ENCODE results near the gene DLG5.
A peak's percentile ranks its signal among the peaks of the same experiment; 100 is the strongest.
"Not testable (repeated sequence)": the region's sequence is repeated elsewhere in the genome, so short reads cannot be mapped to it uniquely, and the experiment has no call there.

Gene DLG5

GRCh38 chr10:77768039-77768438 is 158.5 kb downstream of the DLG5 start:
- no peak for DNase-seq (ENCODE audit: low spot score)

GRCh38 chr10:77763453-77764430 is 162.8 kb downstream of the DLG5 start:
- DNase-seq (ENCODE audit: low spot score), result no peak

DNA sequence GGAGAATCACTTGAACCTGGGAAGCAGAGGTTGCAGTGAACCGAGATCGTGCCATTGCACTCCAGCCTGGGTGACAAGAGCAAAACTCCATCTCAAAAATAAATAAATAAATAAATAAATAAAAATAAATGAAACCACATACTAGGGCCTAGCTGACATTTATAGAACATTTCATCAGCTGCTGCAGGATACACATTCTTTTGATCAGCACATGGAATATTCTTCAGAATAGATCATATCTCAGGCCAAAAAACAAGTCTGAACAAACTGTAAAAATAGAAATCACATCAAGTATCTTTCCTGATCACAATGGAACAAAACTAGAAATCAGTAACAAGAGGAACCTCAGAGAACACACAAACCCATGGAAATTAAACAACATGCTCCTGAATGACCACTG is 168.1 kb downstream of the DLG5 start:
- not testable (repeated sequence) for DNase-seq (ENCODE audit: low spot score)

DNA sequence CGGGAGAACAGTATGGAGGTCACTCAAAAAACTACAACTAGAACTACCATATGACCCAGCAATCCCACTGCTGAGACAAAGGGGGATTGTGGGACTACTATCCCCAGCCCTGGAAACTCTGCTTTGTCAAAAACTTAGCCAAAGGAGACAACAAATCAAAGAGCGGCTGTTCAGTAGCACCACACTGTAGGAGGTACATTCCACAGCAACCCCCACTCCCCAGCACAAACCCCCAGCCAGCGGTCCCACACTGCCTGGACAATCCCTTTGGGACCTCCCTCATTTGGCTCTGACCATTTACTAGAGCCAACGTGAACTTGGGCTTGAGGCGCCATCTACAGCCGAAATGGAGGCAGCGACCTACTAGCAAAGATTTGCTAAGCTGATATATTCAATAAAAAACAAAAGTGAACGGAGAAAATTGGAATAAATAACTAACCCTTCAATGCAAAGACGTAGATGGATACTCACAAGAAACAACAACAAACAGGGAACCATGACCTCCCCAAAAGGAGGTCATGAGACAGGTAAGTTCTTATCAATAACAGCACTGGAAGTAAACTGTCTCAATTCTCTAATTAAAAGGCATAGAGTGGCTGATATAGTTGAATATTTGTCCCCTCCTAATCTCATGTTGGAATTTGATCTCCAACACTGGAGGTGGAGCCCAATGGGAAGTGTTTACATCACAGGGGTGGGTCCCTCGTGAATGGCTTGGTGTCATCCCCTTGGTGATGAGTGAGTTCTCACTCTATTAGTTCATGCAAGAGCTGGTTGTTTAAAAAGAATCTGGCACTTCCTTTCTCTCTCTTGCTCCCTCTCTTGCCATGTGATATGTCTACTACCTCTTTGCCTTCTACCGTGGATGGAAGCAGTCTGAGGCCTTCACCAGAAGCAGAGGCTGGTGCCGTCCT is 170.0 kb downstream of the DLG5 start:
- peak; percentile 39 for DNase-seq (ENCODE audit: low spot score)

- no peak for DNase-seq (ENCODE audit: low spot score)
These were observed 180.4 kb downstream of the DLG5 start for GRCh38 chr10:77746047-77746707.

DNA sequence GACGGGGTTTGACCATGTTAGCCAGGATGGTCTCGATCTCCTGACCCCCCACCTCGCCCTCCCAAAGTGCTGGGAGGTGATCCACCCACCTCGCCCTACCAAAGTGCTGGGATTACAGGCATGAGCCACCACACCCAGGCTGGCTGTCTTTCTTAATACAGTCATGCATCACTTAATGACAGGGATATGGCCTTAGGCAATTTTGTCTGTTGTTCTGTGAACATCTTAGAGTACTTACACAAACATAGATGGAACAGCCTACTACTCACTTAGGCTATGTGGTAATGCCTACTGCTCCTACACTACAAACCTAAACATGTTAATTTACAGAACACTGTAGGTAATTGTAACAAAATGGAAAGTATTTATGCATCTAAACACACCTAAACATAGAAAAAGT is 182.3 kb downstream of the DLG5 start:
- DNase-seq (ENCODE audit: low spot score), result no peak

DNA sequence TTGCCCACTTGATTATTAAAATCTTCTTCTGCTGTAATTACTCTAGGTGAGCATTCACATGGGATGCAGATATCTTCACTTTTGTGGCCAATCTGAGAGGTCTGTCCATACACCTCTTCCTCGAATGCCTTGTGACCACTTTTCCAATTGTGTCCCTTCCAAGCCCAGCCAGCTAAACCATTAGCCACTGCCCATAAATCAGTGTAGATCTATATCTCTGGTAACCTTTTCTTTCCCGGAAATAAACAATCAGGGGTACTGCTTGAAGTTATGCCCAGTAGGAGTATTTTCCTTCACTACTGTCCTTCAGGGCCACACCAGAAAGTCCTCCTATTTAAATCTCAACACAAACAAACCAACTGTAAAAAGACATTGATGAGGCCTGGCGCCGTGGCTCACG is 184.4 kb downstream of the DLG5 start:
- no peak for DNase-seq (ENCODE audit: low spot score)

- DNase-seq (ENCODE audit: low spot score), result no peak
These were observed 184.8 kb downstream of the DLG5 start for GRCh38 chr10:77741746-77742145.

Measured in HuH-7 (cell line).